HG03558 (cell line): Measurements from ENCODE around the gene GDPD1.
"Not testable (repeated sequence)": the region's sequence is repeated elsewhere in the genome, so short reads cannot be mapped to it uniquely, and the experiment has no call there.

Experiments used
- ATAC-seq: cut with Tn5 transposase; IDR thresholded peaks from one replicate; pipeline ENCODE4 v1.9.1; 2021; ENCODE audit warnings: moderate number of reproducible peaks; ENCODE audit not compliant: unreplicated experiment; ENCODE audit errors: extremely low read depth

The GDPD1 gene

DNA sequence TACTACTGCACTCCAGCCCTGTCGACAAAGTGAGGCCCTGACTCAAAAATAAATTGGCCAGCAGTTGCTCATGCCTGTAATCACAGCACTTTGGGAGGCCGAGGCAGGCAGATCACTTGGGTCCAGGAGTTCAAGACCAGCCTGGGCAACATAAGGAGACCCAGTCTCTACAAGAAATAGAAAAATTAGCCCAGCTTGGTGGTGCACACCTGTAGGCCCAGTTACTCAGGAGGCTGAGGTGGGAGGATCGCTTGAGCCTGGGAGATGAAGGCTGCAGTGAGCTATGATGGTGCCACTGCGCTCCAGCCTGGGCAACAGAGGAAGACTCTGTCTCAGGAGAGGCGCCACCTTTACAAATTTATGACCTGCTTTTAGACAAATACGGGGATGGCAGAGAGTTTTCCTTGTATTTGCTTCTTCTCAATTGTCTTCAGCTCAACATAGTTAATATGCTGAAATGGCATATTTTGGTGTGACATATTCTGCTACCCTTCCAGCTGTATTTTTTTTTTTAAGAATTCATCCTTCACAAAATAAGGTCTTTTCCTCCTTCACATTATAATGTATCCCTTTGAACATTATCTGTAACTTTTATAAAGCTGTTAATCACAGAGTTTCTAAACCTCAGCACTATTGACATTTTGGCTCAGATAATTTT is 90.1 kb downstream of the GDPD1 start:
- ATAC-seq: no peak

DNA sequence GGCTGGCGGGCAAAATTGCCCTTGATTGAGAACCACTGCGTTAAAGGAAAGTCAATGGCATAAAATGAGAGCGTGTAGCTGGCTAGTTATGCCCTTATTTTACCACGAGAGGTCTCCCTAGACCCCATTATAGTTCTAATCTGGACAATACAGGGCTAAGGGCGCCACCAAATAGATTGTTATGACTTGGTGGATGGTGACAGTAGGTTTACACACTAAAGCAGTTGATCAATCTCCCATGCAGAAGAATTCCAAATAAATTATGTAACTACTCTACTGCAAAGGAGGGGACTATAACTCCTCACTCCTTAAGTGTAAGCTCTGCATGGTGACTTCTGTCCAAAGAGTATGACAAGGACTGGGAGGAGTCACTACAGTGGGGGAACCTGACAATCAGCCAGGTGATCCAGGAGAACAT is 90.7 kb downstream of the GDPD1 start:
- ATAC-seq: no peak

DNA sequence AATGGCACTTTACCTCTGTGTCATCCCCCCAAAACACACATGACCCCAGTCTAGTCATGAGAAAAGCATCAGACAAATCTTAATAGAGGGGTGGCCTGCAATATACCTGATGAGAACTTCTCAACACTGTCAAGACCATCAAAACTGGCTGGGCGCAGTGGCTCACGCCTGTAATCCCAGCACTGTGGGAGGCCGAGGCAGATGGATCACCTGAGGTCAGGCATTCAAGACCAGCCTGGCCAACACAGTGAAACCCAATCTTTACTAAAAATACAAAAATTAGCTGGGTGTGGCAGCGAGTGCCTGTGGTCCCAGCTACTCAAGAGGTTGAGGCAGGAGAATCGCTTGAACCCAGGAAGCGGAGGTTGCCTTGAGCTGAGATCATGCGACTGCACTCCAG is 91.2 kb downstream of the GDPD1 start:
- ATAC-seq: not testable (repeated sequence)

DNA sequence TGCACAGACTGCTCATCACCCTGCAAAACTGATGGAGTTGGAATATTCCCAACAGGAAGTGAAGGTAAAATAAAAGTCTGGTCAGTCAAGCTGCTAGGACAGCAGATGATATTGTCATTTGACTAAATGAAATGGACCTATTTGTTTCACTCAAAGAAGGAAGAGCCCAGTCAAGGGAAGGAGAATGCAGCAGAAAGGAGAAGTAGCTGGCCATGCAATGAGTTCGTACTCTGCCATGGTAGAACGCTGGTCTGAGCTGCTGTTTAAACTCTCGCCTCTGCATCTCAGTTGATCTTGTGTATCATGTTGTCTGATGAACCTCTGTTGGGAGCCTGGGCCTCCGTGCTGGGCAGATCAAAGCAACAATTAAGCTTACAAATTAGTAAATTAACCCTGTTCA is 95.6 kb downstream of the GDPD1 start:
- ATAC-seq: no peak
